Neural crest cell (in vitro differentiated cells): ENCODE data around the gene FOXM1. TPM values are rescaled to one million over a fixed set of nuclear protein-coding genes. Genes with fewer than 3 reads are reported as not detected.

ENCODE experiments used
- DNase-seq: peaks from one replicate; pipeline ENCODE4 v3.0.0; 2021; ENCODE audit warnings: low read depth, mixed read lengths, low spot score
- H3K27ac Mint-ChIP-seq: one replicate; pipeline ENCODE4 v1.8.0; 2021; ENCODE audit warnings: mild to moderate bottlenecking, mixed read lengths; ENCODE audit not compliant: unreplicated experiment
- H3K27me3 Mint-ChIP-seq: 2 replicates; pipeline ENCODE4 v1.8.0; 2021; ENCODE audit warnings: low read depth, mild to moderate bottlenecking, mixed read lengths
- H3K36me3 Mint-ChIP-seq: 2 replicates; pipeline ENCODE4 v1.8.0; 2021; ENCODE audit warnings: low read depth, mild to moderate bottlenecking, mixed read lengths
- H3K4me1 Mint-ChIP-seq: 2 replicates; pipeline ENCODE4 v1.8.0; 2021; ENCODE audit warnings: mixed read lengths
- H3K4me3 Mint-ChIP-seq: one replicate; pipeline ENCODE4 v1.8.0; 2021; ENCODE audit warnings: mild to moderate bottlenecking, mixed read lengths
- H3K9me3 Mint-ChIP-seq: 2 replicates; pipeline ENCODE4 v1.8.0; 2021; ENCODE audit warnings: mixed read lengths
- CTCF ChIP-seq: fragments of 200-600 bp; sonication (generic); conservative IDR thresholded peaks from 2 replicates; pipeline ENCODE4 v1.5.0; 2021; ENCODE audit warnings: antibody characterized with exemption, mild to moderate bottlenecking
- total RNA-seq: library from RNA; stranded (reverse); gene quantifications from 2 replicates; pipeline ENCODE4 v1.2.1, GENCODE V29; 2021

FOXM1 gene
- total RNA-seq, 1 donor from 2014 or later: 147 TPM

- Mint-ChIP-seq H3K27me3 (peaks cover 4% of the 10 kb centered on the region), H3K9me3 (no peaks in the 10 kb centered on the region), H3K27ac (no peak overlapping the region), H3K4me1 (peaks cover 13% of the 10 kb centered on the region), H3K4me3 (no peak overlapping the region), H3K36me3 (peaks cover 12% of the 10 kb centered on the region)
- no peak for TF ChIP-seq CTCF
- DNase-seq: no peak
Observed at GRCh38 chr12:2835691-2836403, 41.1 kb downstream of the FOXM1 start.

GRCh38 chr12:2834581-2835491 lies 42.1 kb downstream of the FOXM1 start, which contains the start of gene NRIP2:
TSS of gene NRIP2 (minus strand) at chr12:2835035. CDS start at chr12:2834983, 52 bp downstream.
- H3K27me3 Mint-ChIP-seq: peaks cover 4% of the 10 kb centered on the region
- H3K4me3 Mint-ChIP-seq: peak within 1 kb of the TSS; percentile 65
- no peak within 1 kb of the TSS for H3K27ac Mint-ChIP-seq
- H3K36me3 Mint-ChIP-seq: peaks cover 15% of the 10 kb centered on the region
- peaks cover 13% of the 10 kb centered on the region for H3K4me1 Mint-ChIP-seq
- no peak for DNase-seq
- no peak for TF ChIP-seq CTCF
- H3K9me3 Mint-ChIP-seq: no peaks in the 10 kb centered on the region

DNA sequence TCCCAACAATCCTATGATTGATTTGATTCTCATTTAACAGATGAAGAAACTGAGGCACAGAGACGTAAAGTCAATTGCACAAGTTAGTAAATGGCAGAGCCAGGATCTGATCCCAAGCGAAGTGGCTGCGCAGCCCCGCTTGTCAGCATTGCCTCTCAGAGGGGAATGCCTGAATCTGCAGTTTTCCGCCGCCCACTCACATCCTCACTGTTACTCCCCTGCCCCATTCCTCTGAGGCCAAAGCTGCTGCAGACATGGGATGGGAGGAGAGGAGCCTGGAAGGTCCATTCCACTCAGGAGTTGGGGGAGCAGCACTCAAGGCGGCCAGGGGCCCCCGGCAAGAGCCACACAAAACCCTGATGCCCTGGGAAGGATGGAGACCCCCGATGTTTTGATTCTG lies 43.2 kb downstream of the FOXM1 start:
- DNase-seq: no peak
- H3K4me3 Mint-ChIP-seq: no peak overlapping the region
- peaks cover 4% of the 10 kb centered on the region for H3K27me3 Mint-ChIP-seq
- peaks cover 15% of the 10 kb centered on the region for H3K36me3 Mint-ChIP-seq
- no peak for TF ChIP-seq CTCF
- peaks cover 13% of the 10 kb centered on the region for H3K4me1 Mint-ChIP-seq
- H3K27ac Mint-ChIP-seq: no peak overlapping the region
- no peaks in the 10 kb centered on the region for H3K9me3 Mint-ChIP-seq

- H3K4me3 Mint-ChIP-seq: no peak overlapping the region
- peaks cover 4% of the 10 kb centered on the region for H3K27me3 Mint-ChIP-seq
- H3K36me3 Mint-ChIP-seq: peaks cover 15% of the 10 kb centered on the region
- H3K4me1 Mint-ChIP-seq: peaks cover 13% of the 10 kb centered on the region
- TF ChIP-seq CTCF: no peak
- no peak overlapping the region for H3K27ac Mint-ChIP-seq
- DNase-seq: no peak
- H3K9me3 Mint-ChIP-seq: no peaks in the 10 kb centered on the region
Observed at GRCh38 chr12:2833327-2833726, 43.6 kb downstream of the FOXM1 start.

DNA sequence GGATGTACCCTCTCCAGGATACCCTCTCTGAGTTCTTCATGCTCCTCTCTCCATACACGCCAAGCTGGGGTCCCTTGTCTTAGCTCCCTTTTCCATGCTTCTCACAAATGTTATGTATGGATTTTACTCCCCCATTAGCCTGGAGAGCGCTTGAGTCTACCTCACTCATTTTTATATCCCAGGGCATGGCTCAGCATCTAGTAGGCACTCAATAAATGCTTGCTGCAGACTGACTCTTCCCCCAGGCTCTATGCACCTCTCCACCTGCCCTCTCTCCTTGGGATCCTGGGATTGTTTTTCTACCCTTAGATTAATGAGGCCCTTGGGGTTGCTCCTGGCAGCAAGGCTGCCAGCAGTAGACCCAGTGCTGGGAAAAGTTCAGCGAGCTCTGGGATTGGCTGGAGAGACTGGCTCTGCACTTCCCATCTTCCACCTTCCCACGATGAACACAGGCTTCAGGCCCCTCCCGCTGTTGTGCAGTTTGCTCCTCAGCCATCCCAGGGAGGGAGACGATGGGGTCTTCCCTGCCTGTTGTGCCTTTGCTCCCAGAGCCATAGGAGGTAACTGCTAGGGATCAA lies 44.3 kb downstream of the FOXM1 start:
- H3K27me3 Mint-ChIP-seq: peaks cover 4% of the 10 kb centered on the region
- H3K9me3 Mint-ChIP-seq: no peaks in the 10 kb centered on the region
- H3K36me3 Mint-ChIP-seq: peaks cover 15% of the 10 kb centered on the region
- no peak overlapping the region for H3K27ac Mint-ChIP-seq
- TF ChIP-seq CTCF: no peak
- no peak overlapping the region for H3K4me3 Mint-ChIP-seq
- peaks cover 13% of the 10 kb centered on the region for H3K4me1 Mint-ChIP-seq
- DNase-seq: no peak
